GM23338 (cell line): Measurements from ENCODE around the gene RBM19. TPM values are rescaled to one million over a fixed set of nuclear protein-coding genes. Genes with fewer than 3 reads are reported as not detected.

Source experiments
- ATAC-seq: fragments of 200-7000 bp; cut with Tn5 transposase; 3 replicates; pipeline ENCODE4 v1.9.1; 2020
- DNase-seq: peaks from one replicate; pipeline ENCODE4 v3.0.0-alpha.2; 2015; ENCODE audit warnings: low spot score
- H2AFZ ChIP-seq: fragments of 200-600 bp; sonication (generic); 2 replicates; pipeline ENCODE4 v1.8.0; 2016; ENCODE audit warnings: antibody characterized with exemption, mild to moderate bottlenecking, moderate library complexity
- H3F3A ChIP-seq: fragments of 200-600 bp; sonication (generic); replicated peaks from 2 replicates; pipeline ENCODE4 v1.8.0; 2017; ENCODE audit warnings: antibody characterized with exemption, mixed run types, low read depth
- H3K27ac ChIP-seq: fragments of 200-600 bp; sonication (generic); 2 replicates; pipeline ENCODE4 v1.6.1; 2016; ENCODE audit warnings: low read depth
- H3K27me3 ChIP-seq: fragments of 200-600 bp; sonication (generic); 2 replicates; pipeline ENCODE4 v1.8.0; 2016; ENCODE audit warnings: mild to moderate bottlenecking, mixed run types, moderate library complexity; ENCODE audit not compliant: insufficient read depth
- H3K36me3 ChIP-seq: fragments of 200-600 bp; sonication (generic); 2 replicates; pipeline ENCODE4 v1.8.0; 2016; ENCODE audit warnings: mild to moderate bottlenecking; ENCODE audit not compliant: insufficient read depth
- H3K4me1 ChIP-seq: fragments of 200-600 bp; sonication (generic); 2 replicates; pipeline ENCODE4 v1.8.0; 2016; ENCODE audit warnings: mild to moderate bottlenecking, moderate library complexity; ENCODE audit not compliant: insufficient read depth
- H3K4me2 ChIP-seq: fragments of 200-600 bp; sonication (generic); 2 replicates; pipeline ENCODE4 v1.7.1; 2017; ENCODE audit warnings: mixed run types
- H3K4me3 ChIP-seq: fragments of 200-600 bp; sonication (generic); 2 replicates; pipeline ENCODE4 v1.6.1; 2016; ENCODE audit warnings: mixed run types
- H3K79me2 ChIP-seq: fragments of 200-600 bp; sonication (generic); replicated peaks from 2 replicates; pipeline ENCODE4 v1.8.0; 2017; ENCODE audit warnings: mild to moderate bottlenecking; ENCODE audit not compliant: insufficient read depth
- H3K9me2 ChIP-seq: fragments of 200-600 bp; sonication (generic); 2 replicates; pipeline ENCODE4 v1.8.0; 2017; ENCODE audit not compliant: insufficient read depth
- H4K20me1 ChIP-seq: fragments of 200-600 bp; sonication (generic); replicated peaks from 2 replicates; pipeline ENCODE4 v1.8.0; 2017; ENCODE audit warnings: mild to moderate bottlenecking; ENCODE audit not compliant: insufficient read depth
- H3K27ac Mint-ChIP-seq: 2 replicates; pipeline ENCODE4 v1.8.0; 2020; ENCODE audit warnings: inconsistent platforms, mild to moderate bottlenecking, moderate library complexity, mixed read lengths
- H3K27me3 Mint-ChIP-seq: 3 replicates; pipeline ENCODE4 v1.8.0; 2022; ENCODE audit warnings: low read depth, mild to moderate bottlenecking, moderate library complexity, mixed read lengths, inconsistent platforms; ENCODE audit not compliant: insufficient read depth, poor library complexity
- H3K36me3 Mint-ChIP-seq: 3 replicates; pipeline ENCODE4 v1.8.0; 2021; ENCODE audit warnings: low read depth, mild to moderate bottlenecking, inconsistent platforms, moderate library complexity, mixed read lengths
- H3K4me1 Mint-ChIP-seq: 3 replicates; pipeline ENCODE4 v1.8.0; 2020; ENCODE audit warnings: mild to moderate bottlenecking, inconsistent platforms, mixed read lengths
- H3K4me3 Mint-ChIP-seq: 3 replicates; pipeline ENCODE4 v1.8.0; 2021; ENCODE audit warnings: moderate library complexity, mild to moderate bottlenecking, inconsistent platforms, mixed read lengths
- H3K9me3 Mint-ChIP-seq: 3 replicates; pipeline ENCODE4 v1.8.0; 2020; ENCODE audit warnings: moderate library complexity, mild to moderate bottlenecking, inconsistent platforms, mixed read lengths
- CREB1 ChIP-seq: fragments of 250-450 bp; sonication (Bioruptor Pico); IDR thresholded peaks from 2 replicates; pipeline ENCODE4 v1.5.0; 2020; ENCODE audit warnings: low read depth, mild to moderate bottlenecking, moderate library complexity
- ETS1 ChIP-seq: IDR thresholded peaks from 2 replicates; pipeline ENCODE4 v1.6.1; 2016; ENCODE audit warnings: antibody characterized with exemption
- EZH2 ChIP-seq: fragments of 200-600 bp; sonication (generic); IDR thresholded peaks from one replicate; pipeline ENCODE4 v1.8.0; 2017; ENCODE audit warnings: antibody characterized with exemption, mild to moderate bottlenecking, low read depth; ENCODE audit not compliant: unreplicated experiment
- EZH2phosphoT487 ChIP-seq: fragments of 200-600 bp; sonication (generic); IDR thresholded peaks from one replicate; pipeline ENCODE4 v1.8.1; 2018; ENCODE audit warnings: antibody characterized with exemption; ENCODE audit not compliant: unreplicated experiment
- JUNB ChIP-seq: IDR thresholded peaks from one replicate; pipeline ENCODE4 v1.6.1; 2016; ENCODE audit warnings: antibody characterized with exemption; ENCODE audit not compliant: unreplicated experiment
- NANOG ChIP-seq: IDR thresholded peaks from 2 replicates; pipeline ENCODE4 v1.6.1; 2016; ENCODE audit warnings: antibody characterized with exemption, borderline replicate concordance
- POLR2AphosphoS5 ChIP-seq: IDR thresholded peaks from 2 replicates; pipeline ENCODE4 v1.6.1; 2016; ENCODE audit warnings: antibody characterized with exemption, low read depth
- STAT1 ChIP-seq: IDR thresholded peaks from one replicate; pipeline ENCODE4 v1.6.1; 2016; ENCODE audit warnings: antibody characterized with exemption; ENCODE audit not compliant: unreplicated experiment
- ZNF114 ChIP-seq: fragments of 250-450 bp; sonication (Bioruptor Pico); IDR thresholded peaks from 2 replicates; pipeline ENCODE4 v1.5.0; 2020; ENCODE audit warnings: mild to moderate bottlenecking, moderate library complexity
- ZNF331 ChIP-seq: fragments of 250-450 bp; sonication (Bioruptor Pico); IDR thresholded peaks from 2 replicates; pipeline ENCODE4 v1.5.0; 2020; ENCODE audit warnings: low read depth, mild to moderate bottlenecking, moderate library complexity
- ZNF462 ChIP-seq: fragments of 250-450 bp; sonication (Bioruptor Pico); IDR thresholded peaks from 2 replicates; pipeline ENCODE4 v1.5.0; 2020; ENCODE audit warnings: mild to moderate bottlenecking, moderate library complexity
- polyA plus RNA-seq: library from polyadenylated mRNA; unstranded; fragments of >200 nt; fragmentation: Nextera tagmentation; extraction: Ambion mirVana; gene quantifications from 2 replicates; pipeline ENCODE4 v1.2.1, GENCODE V29; 2016
- total RNA-seq: library from RNA; depleted of rRNA; stranded (reverse); fragments of >200 nt; shearing (Covaris generic); gene quantifications from 2 replicates; pipeline ENCODE4 v1.2.3, GENCODE V29; 2014
- TF ChIP-seq, protein P1 (sequence below), 2 experiments: fragments of 200-600 bp in 1 of 2; sonication (generic) in 1 of 2; conservative IDR thresholded peaks; 2 replicates each; pipeline versions ENCODE4 v1.5.1 to v1.6.1; 2016 to 2017; ENCODE audit warnings: antibody characterized with exemption in 2 of 2, low read depth in 2 of 2, mild to moderate bottlenecking in 2 of 2, moderate library complexity in 1 of 2
- TF ChIP-seq, protein P2 (sequence below): IDR thresholded peaks from one replicate; pipeline ENCODE4 v1.6.1; 2018; ENCODE audit warnings: antibody characterized with exemption; ENCODE audit not compliant: unreplicated experiment

Gene RBM19
- total and polyA plus RNA-seq, 2 experiments from 2014 or later, result 43.4 to 56.7 TPM

- Histone ChIP-seq H4K20me1 (no peaks in the 10 kb centered on the region), H3K27ac (no peak overlapping the region), H3K9me2 (no peaks in the 10 kb centered on the region), H3K4me3 (no peak overlapping the region), H3K27me3 (no peaks in the 10 kb centered on the region), H3K36me3 (no peaks in the 10 kb centered on the region), H3K79me2 (no peaks in the 10 kb centered on the region), H3K4me2 (no peak overlapping the region), H3K4me1 (no peaks in the 10 kb centered on the region), H3F3A (0 out of 2 replicates have a peak, but pooled peaks cover 4% of the 10 kb centered on the region), H2AFZ (no peak overlapping the region)
- ATAC-seq (no peak), DNase-seq (no peak)
- H3K27me3 Mint-ChIP-seq, result peaks cover 4% of the 10 kb centered on the region
- H3K4me3 Mint-ChIP-seq, result no peak overlapping the region
- no peak overlapping the region for H3K27ac Mint-ChIP-seq
- H3K4me1 Mint-ChIP-seq, result no peaks in the 10 kb centered on the region
- no peaks in the 10 kb centered on the region for H3K9me3 Mint-ChIP-seq
- TF ChIP-seq EZH2phosphoT487 (no peak), NANOG (no peak), ZNF114 (no peak), CREB1 (CRISPR knock-in tag) (no peak), JUNB (no peak), ZNF331 (CRISPR knock-in tag) (no peak), ETS1 (no peak), POLR2AphosphoS5 (no peak), EZH2 (no peak), ZNF462 (CRISPR knock-in tag) (no peak), STAT1 (no peak)
- TF ChIP-seq, protein P1, sequence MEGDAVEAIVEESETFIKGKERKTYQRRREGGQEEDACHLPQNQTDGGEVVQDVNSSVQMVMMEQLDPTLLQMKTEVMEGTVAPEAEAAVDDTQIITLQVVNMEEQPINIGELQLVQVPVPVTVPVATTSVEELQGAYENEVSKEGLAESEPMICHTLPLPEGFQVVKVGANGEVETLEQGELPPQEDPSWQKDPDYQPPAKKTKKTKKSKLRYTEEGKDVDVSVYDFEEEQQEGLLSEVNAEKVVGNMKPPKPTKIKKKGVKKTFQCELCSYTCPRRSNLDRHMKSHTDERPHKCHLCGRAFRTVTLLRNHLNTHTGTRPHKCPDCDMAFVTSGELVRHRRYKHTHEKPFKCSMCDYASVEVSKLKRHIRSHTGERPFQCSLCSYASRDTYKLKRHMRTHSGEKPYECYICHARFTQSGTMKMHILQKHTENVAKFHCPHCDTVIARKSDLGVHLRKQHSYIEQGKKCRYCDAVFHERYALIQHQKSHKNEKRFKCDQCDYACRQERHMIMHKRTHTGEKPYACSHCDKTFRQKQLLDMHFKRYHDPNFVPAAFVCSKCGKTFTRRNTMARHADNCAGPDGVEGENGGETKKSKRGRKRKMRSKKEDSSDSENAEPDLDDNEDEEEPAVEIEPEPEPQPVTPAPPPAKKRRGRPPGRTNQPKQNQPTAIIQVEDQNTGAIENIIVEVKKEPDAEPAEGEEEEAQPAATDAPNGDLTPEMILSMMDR (conservative IDR thresholded peaks at IDR 0.05; ENCODE audit: low read depth in 2 of 2), result no peak
- TF ChIP-seq, protein P2, sequence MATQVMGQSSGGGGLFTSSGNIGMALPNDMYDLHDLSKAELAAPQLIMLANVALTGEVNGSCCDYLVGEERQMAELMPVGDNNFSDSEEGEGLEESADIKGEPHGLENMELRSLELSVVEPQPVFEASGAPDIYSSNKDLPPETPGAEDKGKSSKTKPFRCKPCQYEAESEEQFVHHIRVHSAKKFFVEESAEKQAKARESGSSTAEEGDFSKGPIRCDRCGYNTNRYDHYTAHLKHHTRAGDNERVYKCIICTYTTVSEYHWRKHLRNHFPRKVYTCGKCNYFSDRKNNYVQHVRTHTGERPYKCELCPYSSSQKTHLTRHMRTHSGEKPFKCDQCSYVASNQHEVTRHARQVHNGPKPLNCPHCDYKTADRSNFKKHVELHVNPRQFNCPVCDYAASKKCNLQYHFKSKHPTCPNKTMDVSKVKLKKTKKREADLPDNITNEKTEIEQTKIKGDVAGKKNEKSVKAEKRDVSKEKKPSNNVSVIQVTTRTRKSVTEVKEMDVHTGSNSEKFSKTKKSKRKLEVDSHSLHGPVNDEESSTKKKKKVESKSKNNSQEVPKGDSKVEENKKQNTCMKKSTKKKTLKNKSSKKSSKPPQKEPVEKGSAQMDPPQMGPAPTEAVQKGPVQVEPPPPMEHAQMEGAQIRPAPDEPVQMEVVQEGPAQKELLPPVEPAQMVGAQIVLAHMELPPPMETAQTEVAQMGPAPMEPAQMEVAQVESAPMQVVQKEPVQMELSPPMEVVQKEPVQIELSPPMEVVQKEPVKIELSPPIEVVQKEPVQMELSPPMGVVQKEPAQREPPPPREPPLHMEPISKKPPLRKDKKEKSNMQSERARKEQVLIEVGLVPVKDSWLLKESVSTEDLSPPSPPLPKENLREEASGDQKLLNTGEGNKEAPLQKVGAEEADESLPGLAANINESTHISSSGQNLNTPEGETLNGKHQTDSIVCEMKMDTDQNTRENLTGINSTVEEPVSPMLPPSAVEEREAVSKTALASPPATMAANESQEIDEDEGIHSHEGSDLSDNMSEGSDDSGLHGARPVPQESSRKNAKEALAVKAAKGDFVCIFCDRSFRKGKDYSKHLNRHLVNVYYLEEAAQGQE, result no peak
- peaks cover 2% of the 10 kb centered on the region; the same call in 1 of the 3 replicates for H3K36me3 Mint-ChIP-seq
These were observed 115.6 kb downstream of the RBM19 start for GRCh38 chr12:113850309-113851056.
